ENCODE measurements around the gene PFKM. TPM values are rescaled to one million over a fixed set of nuclear protein-coding genes. Genes with fewer than 3 reads are reported as not detected.

Gene PFKM
- total RNA-seq, 1 experiment from 2014 or later, result 92.4 TPM

- peaks cover 15% of the 10 kb centered on the region; the same call in 1 of the 2 replicates for H3K27me3 ChIP-seq (ENCODE audit: insufficient read depth, low read length)
- no peak within 1 kb of the TSS for H4K5ac ChIP-seq (ENCODE audit: insufficient read length, low read depth, low read length)
- peaks cover 29 to 35% of the 10 kb centered on the region in 2 experiments for H3K4me1 Mint-ChIP-seq
These were observed 64.1 kb downstream of the PFKM start, which contains the start of gene CCDC184 for GRCh38 chr12:48183091-48183875. CCDC184 (plus strand) TSS chr12:48183644; CDS start chr12:48184123, 479 bp downstream.

More at GRCh38 chr12:48183091-48183875, 64.1 kb downstream of the PFKM start, which contains the start of gene CCDC184:
- Histone ChIP-seq H2BK12ac (ENCODE audit: insufficient read length, low read depth, low read length) (no peak within 1 kb of the TSS), H3K23ac (ENCODE audit: insufficient read length, low read depth, low read length) (no peak within 1 kb of the TSS), H3K9ac (ENCODE audit: extremely low read depth, insufficient read length, low read length) (no peak within 1 kb of the TSS), H3T11ph (ENCODE audit: low read length) (no peak within 1 kb of the TSS), H3K4ac (ENCODE audit: low read depth, low read length) (no peak within 1 kb of the TSS), H3K14ac (ENCODE audit: insufficient read depth, low read length) (no peak within 1 kb of the TSS), H4K20me1 (ENCODE audit: control insufficient read depth, insufficient read depth, insufficient read length) (no peaks in the 10 kb centered on the region), H2BK20ac (ENCODE audit: low read depth, low read length, poor library complexity, severe bottlenecking) (no peak within 1 kb of the TSS), H3K27ac (ENCODE audit: insufficient read length, low read depth, low read length) (no peak within 1 kb of the TSS), H2BK120ac (ENCODE audit: low read depth, low read length, poor library complexity, severe bottlenecking) (no peak within 1 kb of the TSS), H2AK5ac (ENCODE audit: insufficient read length, low read length) (no peak within 1 kb of the TSS), H3K23me2 (ENCODE audit: insufficient read length, low read depth, low read length, poor library complexity, severe bottlenecking) (peaks cover 21% of the 10 kb centered on the region), H3K4me2 (ENCODE audit: insufficient read depth, insufficient read length, low read length) (peak within 1 kb of the TSS; percentile 54), H3K4me1 (ENCODE audit: insufficient read depth, low read length) (no peaks in the 10 kb centered on the region), H4K91ac (ENCODE audit: insufficient read length, low read depth, low read length) (no peak within 1 kb of the TSS), H2AFZ (ENCODE audit: low read length) (no peak within 1 kb of the TSS), H3K56ac (ENCODE audit: insufficient read length, low read depth, low read length) (no peak within 1 kb of the TSS), H3K79me1 (ENCODE audit: insufficient read depth, low read depth, low read length, poor library complexity, severe bottlenecking) (no peaks in the 10 kb centered on the region), H4K8ac (replicated peaks; ENCODE audit: insufficient read length, low read depth, low read length) (no peak within 1 kb of the TSS), H3K18ac (ENCODE audit: insufficient read length, low read depth, low read length) (no peak within 1 kb of the TSS), H2BK5ac (ENCODE audit: insufficient read length, low read length) (no peak within 1 kb of the TSS), H3K9me3 (ENCODE audit: control insufficient read depth, low read depth, low read length) (no peaks in the 10 kb centered on the region), H3K79me2 (ENCODE audit: insufficient read depth, low read length) (no peaks in the 10 kb centered on the region), H2BK15ac (ENCODE audit: low read depth, low read length) (no peak within 1 kb of the TSS)
- H3K9me3 Mint-ChIP-seq, result no peaks in the 10 kb centered on the region; a peak in 2 of 5 replicates
- no CpG with 5 or more reads among the region's 61 CpGs for WGBS (ENCODE audit: extremely low coverage, insufficient read length, low lambda C conversion rate)
- peak; percentile 51; the same call in 2 of the 3 replicates for TF ChIP-seq CTCF (conservative IDR thresholded peaks at IDR 0.05)
- no peaks in the 10 kb centered on the region for H3K36me3 Mint-ChIP-seq (ENCODE audit: insufficient read depth in 1 of 3, low read depth in 3 of 3)
- H3K4me3 Mint-ChIP-seq, result peak within 1 kb of the TSS; percentile 79 to 87
- H3K27ac Mint-ChIP-seq, result peak within 1 kb of the TSS; percentile 8 to 82 (median 63); a peak in 2 of 7 replicates
- peaks cover 98% of the 10 kb centered on the region for H3K27me3 Mint-ChIP-seq (ENCODE audit: low read depth)
- DNase-seq, result peak; percentile 86
